HG03520 (cell line): ENCODE results near the gene ENAH.
A peak's percentile ranks its signal among the peaks of the same experiment; 100 is the strongest.
"Not testable (repeated sequence)": the region's sequence is repeated elsewhere in the genome, so short reads cannot be mapped to it uniquely, and the experiment has no call there.

Source experiments
- ATAC-seq: cut with Tn5 transposase; IDR thresholded peaks from one replicate; pipeline ENCODE4 v1.9.1; 2021; ENCODE audit warnings: mild to moderate bottlenecking, moderate library complexity; ENCODE audit not compliant: unreplicated experiment

Gene ENAH

GRCh38 chr1:225652729-225653462, at the start of gene ENAH:
Gene ENAH (minus strand): TSS chr1:225653123. CDS start chr1:225652690, 433 bp downstream.
- peak; percentile 39 for ATAC-seq

- no peak for ATAC-seq
These were observed 48.1 kb upstream of the ENAH start for GRCh38 chr1:225700889-225701465.

DNA sequence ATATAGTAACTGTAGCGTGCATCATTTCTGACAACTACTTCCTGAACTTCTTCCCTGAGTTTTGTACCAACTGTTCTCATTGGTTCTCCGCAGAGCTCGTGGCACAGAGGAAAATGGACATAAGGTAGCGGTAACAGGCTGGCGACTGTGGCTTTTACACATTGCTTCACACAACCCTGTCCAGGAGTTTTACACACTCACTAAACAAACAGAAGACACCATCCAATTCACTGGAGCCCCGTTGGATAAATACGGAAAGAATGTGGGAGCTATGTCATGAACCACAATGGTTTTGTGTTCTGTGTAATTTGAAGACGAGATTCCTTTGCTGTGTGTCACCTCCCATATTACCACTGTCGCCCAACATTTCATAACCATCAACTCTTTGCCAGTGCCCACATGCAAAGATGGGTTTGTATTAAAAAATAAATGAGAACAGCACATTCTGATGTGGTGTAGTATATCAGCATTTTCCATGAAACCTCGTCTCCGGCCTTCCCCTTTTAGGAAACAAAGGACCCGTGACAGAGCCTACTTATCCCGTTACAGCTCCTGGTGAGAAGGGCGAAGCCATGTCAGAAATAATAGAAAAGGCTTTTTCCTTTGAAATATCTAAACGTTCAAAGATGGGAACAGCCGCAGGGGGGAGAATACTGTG, 47.4 kb upstream of the ENAH start:
- ATAC-seq = no peak

- ATAC-seq = no peak
These were observed 46.4 kb upstream of the ENAH start for GRCh38 chr1:225699336-225699735.

GRCh38 chr1:225698194-225698593, 45.3 kb upstream of the ENAH start:
- not testable (repeated sequence) for ATAC-seq

DNA sequence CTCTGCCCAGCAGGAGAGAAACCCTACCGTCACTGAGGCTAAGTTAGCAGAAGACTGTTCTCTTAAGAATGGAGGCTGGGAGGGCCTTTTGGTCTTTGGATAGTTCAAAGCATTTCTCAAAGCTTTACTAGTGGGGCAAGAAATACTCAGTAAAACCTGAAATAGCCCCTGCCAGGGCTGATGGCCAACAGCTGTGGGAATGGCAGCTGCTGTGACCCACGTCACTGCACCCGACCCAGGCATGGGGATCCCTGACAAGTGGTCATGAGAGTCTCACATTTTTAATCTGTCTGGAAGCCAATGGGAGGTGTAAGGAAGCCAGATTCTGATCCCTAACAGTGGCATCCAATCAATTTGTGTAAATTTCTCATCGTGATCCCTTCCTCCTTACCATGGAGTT, 44.5 kb upstream of the ENAH start:
- ATAC-seq = no peak

- ATAC-seq = no peak
These were observed 42.8 kb upstream of the ENAH start for GRCh38 chr1:225695578-225696337.

- ATAC-seq = no peak
These were observed 41.3 kb upstream of the ENAH start for GRCh38 chr1:225694151-225694603.

GRCh38 chr1:225693697-225694096, 40.8 kb upstream of the ENAH start:
- not testable (repeated sequence) for ATAC-seq

DNA sequence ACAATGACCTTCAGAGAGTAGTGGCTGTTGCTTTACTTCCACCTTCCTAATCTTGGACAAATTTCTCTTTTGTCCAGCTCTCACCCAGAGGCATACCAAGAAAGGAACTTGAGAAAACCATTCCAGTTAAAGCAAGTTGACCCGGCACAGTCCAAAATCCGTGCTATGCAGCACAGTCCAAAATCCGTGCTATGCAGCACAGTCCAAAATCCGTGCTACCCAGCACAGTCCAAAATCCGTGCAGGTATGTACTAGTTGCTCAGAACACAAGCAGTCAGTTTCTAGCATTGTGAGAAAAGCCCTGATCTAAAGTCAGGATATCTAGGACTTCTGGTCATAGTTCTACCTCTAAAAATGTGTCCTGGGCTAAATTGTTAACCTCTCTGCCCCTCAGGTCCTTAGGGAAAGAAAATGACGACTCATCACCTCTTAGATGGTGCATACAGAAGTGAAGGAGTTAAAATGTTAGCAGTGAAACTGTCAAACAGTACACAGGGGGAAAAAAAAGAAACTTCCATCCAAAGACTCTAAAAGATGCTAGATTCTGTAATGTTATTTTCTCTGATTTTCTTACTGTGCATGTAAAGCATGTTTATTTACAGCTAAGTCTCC, 40.3 kb upstream of the ENAH start:
- no peak for ATAC-seq

- ATAC-seq = no peak
These were observed 39.6 kb upstream of the ENAH start for GRCh38 chr1:225692517-225692879.

GRCh38 chr1:225691861-225692516, 39.1 kb upstream of the ENAH start:
- ATAC-seq = no peak

DNA sequence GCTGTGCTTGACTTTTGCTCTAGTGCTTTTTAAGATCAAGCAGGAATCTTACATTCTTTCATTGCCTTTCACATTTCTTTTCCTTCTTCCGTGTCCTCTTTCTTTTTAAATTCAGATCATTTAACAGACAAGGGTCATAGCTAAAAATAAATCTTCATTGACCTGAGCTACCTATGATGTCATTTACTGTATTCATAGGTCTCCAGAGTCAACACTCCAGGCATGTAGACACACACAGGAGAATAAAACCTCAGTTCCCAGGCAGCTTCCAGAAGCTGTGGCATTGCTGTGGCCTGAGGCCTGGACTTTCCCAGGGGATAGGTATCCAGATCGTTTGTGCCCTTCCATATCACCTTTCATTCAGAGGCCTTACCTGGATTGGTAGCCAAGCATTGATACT, 38.5 kb upstream of the ENAH start:
- no peak for ATAC-seq

DNA sequence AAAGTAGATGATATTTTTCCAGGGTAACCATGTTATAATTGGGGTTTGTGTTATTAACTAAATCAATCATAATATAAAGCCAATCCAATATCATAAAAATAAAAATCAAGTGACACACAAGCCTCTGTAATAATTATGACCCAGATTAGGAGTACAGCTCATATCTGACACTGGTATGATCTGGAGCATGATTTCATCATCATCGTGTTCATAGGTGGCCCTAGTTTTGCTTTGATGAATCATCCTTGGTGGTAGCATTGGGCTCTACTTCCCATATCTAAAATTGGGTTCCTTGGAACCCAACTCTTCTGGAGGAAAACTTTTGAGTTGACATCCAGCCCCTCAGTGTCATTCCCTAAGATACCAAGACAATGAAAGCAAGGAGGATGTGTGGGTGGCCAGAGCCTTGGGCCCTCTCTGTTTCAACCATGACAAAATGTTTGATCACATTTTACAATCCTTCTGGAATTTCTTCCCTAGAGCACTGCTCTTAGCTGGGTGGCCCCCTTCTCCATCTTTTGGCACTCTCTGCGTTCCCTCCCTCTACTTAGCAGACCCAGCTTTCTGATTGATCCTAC, 37.0 kb upstream of the ENAH start:
- ATAC-seq = no peak

GRCh38 chr1:225688345-225688744, 35.4 kb upstream of the ENAH start:
- ATAC-seq = no peak

DNA sequence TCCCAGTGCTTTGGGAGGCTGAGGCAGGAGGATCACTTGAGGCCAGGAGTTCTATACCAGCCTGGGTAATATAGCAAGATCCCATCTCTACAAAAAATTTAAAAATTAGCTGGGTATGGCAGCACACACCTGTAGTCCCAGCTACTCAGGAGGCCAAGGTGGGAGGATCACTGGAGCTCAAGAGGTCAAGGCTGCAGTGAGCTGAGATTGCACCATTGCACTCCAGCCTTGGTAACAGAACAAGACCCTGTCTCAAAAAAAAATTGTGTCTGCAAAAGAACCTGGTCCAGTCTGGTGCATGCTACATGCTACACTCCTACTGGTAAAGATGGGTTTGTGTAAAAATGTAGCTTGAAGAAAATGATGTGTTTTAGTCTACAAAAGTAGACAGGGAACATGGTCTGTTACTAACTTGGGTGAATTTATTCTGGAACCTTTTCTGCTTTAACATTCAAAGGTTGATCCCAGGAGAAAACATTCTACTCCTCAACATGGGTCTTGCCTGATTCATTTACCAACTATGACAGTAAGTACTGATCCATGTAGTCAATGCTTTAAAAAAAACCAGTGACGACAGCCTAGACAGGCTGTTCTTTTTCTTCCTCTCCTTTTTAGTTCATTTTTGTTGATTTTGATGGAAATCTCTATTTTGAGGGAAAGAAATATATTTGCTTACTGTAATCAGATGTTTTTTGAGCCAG, 32.7 kb upstream of the ENAH start:
- ATAC-seq = no peak

DNA sequence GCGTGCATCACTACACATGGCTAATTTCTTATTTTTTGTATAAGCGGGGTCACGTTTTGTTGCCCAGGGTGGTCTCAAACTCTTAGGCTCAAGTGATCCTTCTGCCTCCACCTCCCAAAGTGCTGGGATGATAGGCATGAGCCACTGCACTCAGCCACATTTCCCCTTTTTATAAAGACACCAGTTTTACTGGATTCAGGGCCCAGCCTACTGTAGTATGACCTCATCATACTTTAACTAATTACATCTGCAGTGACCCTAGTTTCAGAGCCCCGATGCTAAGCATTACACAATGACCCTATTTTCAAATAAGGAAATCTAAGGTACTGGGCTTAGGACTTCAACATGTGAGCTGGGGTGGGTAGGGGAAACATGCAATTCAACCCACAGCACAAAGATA, 31.8 kb upstream of the ENAH start:
- ATAC-seq = no peak

DNA sequence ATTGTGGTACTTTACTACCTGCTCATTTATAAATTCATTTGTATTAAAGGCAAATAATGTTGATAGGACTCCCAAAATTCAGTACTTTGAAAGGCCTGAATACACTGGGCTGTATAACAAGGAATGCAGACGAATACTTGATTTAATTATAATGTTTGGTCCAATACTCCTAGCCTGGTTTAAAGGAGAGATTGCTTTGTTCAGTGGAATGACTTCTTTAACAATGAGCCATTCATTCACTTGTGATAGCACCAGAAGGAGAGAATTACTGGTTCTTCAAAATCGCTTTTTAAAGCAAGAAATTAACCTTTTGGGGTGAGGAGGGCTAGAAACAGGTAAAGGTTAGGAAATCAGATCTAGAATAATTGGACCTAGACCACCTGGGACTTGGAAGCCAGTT, 28.3 kb upstream of the ENAH start:
- no peak for ATAC-seq

GRCh38 chr1:225678545-225678944, 25.6 kb upstream of the ENAH start:
- ATAC-seq = no peak
